H9 (cell line): ENCODE results near the gene KLHL12. TPM values are rescaled to one million over a fixed set of nuclear protein-coding genes. Genes with fewer than 3 reads are reported as not detected.

ENCODE experiments used
- DNase-seq: peaks from one replicate; pipeline ENCODE4 v3.0.0-alpha.2; 2017
- H2AFZ ChIP-seq: one replicate; pipeline ENCODE4 v1.6.1; 2013; ENCODE audit warnings: mild to moderate bottlenecking, low read length, control low read depth, moderate library complexity
- H2AK5ac ChIP-seq: 2 replicates; pipeline ENCODE4 v1.6.1; 2013; ENCODE audit warnings: low read length, control low read depth, mixed read lengths; ENCODE audit not compliant: insufficient read length
- H2BK120ac ChIP-seq: one replicate; pipeline ENCODE4 v1.6.1; 2013; ENCODE audit warnings: low read depth, mild to moderate bottlenecking, low read length, control low read depth, inconsistent platforms; ENCODE audit not compliant: poor library complexity, severe bottlenecking
- H2BK12ac ChIP-seq: 2 replicates; pipeline ENCODE4 v1.6.1; 2013; ENCODE audit warnings: low read length, control low read depth, mixed read lengths, low read depth; ENCODE audit not compliant: insufficient read length
- H2BK15ac ChIP-seq: 2 replicates; pipeline ENCODE4 v1.6.1; 2013; ENCODE audit warnings: low read depth, low read length, control low read depth
- H2BK20ac ChIP-seq: one replicate; pipeline ENCODE4 v1.6.1; 2013; ENCODE audit warnings: low read depth, mild to moderate bottlenecking, low read length, control low read depth, inconsistent platforms; ENCODE audit not compliant: poor library complexity, severe bottlenecking
- H2BK5ac ChIP-seq: 2 replicates; pipeline ENCODE4 v1.6.1; 2013; ENCODE audit warnings: low read length, control low read depth, mixed read lengths; ENCODE audit not compliant: insufficient read length
- H3K14ac ChIP-seq: 2 replicates; pipeline ENCODE4 v1.6.1; 2013; ENCODE audit warnings: low read length, control low read depth; ENCODE audit not compliant: insufficient read depth
- H3K18ac ChIP-seq: 2 replicates; pipeline ENCODE4 v1.6.1; 2013; ENCODE audit warnings: low read depth, mild to moderate bottlenecking, mixed read lengths, low read length, control low read depth; ENCODE audit not compliant: insufficient read length
- H3K23ac ChIP-seq: 2 replicates; pipeline ENCODE4 v1.6.1; 2013; ENCODE audit warnings: low read length, control low read depth, mixed read lengths, low read depth; ENCODE audit not compliant: insufficient read length
- H3K23me2 ChIP-seq: 2 replicates; pipeline ENCODE4 v1.6.1; 2013; ENCODE audit warnings: low read depth, mild to moderate bottlenecking, mixed read lengths, low read length, control low read depth; ENCODE audit not compliant: insufficient read length, poor library complexity, severe bottlenecking
- H3K27ac ChIP-seq: 2 replicates; pipeline ENCODE4 v1.5.1; 2013; ENCODE audit warnings: low read length, control low read depth, mixed read lengths, low read depth; ENCODE audit not compliant: insufficient read length
- H3K27me3 ChIP-seq: 2 replicates; pipeline ENCODE4 v1.6.1; 2013; ENCODE audit warnings: low read length, control low read depth, inconsistent platforms; ENCODE audit not compliant: insufficient read depth
- H3K4ac ChIP-seq: 2 replicates; pipeline ENCODE4 v1.6.1; 2013; ENCODE audit warnings: low read depth, mild to moderate bottlenecking, control low read depth, inconsistent platforms, low read length, moderate library complexity
- H3K4me1 ChIP-seq: 2 replicates; pipeline ENCODE4 v1.6.1; 2013; ENCODE audit warnings: low read length, control low read depth, inconsistent platforms; ENCODE audit not compliant: insufficient read depth
- H3K4me2 ChIP-seq: 2 replicates; pipeline ENCODE4 v1.6.1; 2013; ENCODE audit warnings: low read length, control low read depth, mixed read lengths; ENCODE audit not compliant: insufficient read length, insufficient read depth
- H3K56ac ChIP-seq: 2 replicates; pipeline ENCODE4 v1.6.1; 2013; ENCODE audit warnings: low read depth, mild to moderate bottlenecking, mixed read lengths, low read length, control low read depth; ENCODE audit not compliant: insufficient read length
- H3K79me1 ChIP-seq: 2 replicates; pipeline ENCODE4 v1.6.1; 2013; ENCODE audit warnings: low read depth, mild to moderate bottlenecking, moderate library complexity, low read length, control low read depth, inconsistent platforms; ENCODE audit not compliant: insufficient read depth, poor library complexity, severe bottlenecking
- H3K79me2 ChIP-seq: 2 replicates; pipeline ENCODE4 v1.6.1; 2013; ENCODE audit warnings: low read length, control low read depth, inconsistent platforms; ENCODE audit not compliant: insufficient read depth
- H3K9ac ChIP-seq: 2 replicates; pipeline ENCODE4 v1.6.1; 2013; ENCODE audit warnings: low read length, control low read depth, mixed read lengths; ENCODE audit not compliant: insufficient read length; ENCODE audit errors: extremely low read depth
- H3K9me3 ChIP-seq: one replicate; pipeline ENCODE4 v1.6.1; 2013; ENCODE audit warnings: low read depth, low read length, inconsistent platforms; ENCODE audit not compliant: control insufficient read depth
- H3T11ph ChIP-seq: one replicate; pipeline ENCODE4 v1.6.1; 2013; ENCODE audit warnings: mild to moderate bottlenecking, low read length, control low read depth, inconsistent platforms
- H4K20me1 ChIP-seq: one replicate; pipeline ENCODE4 v1.6.1; 2013; ENCODE audit not compliant: control insufficient read depth, insufficient read length, insufficient read depth
- H4K5ac ChIP-seq: 2 replicates; pipeline ENCODE4 v1.6.1; 2013; ENCODE audit warnings: low read depth, mild to moderate bottlenecking, mixed read lengths, low read length, control low read depth; ENCODE audit not compliant: insufficient read length
- H4K8ac ChIP-seq: replicated peaks from 2 replicates; pipeline ENCODE4 v1.6.1; 2013; ENCODE audit warnings: low read length, control low read depth, mixed read lengths, low read depth; ENCODE audit not compliant: insufficient read length
- H4K91ac ChIP-seq: 2 replicates; pipeline ENCODE4 v1.6.1; 2013; ENCODE audit warnings: low read depth, mild to moderate bottlenecking, moderate library complexity, mixed read lengths, low read length, control low read depth; ENCODE audit not compliant: insufficient read length
- H3K27ac Mint-ChIP-seq, 3 experiments: 2 replicates in 2 of 3; 3 replicates in 1 of 3; pipeline ENCODE4 v1.8.0; 2020 to 2021; ENCODE audit warnings: mixed read lengths in 3 of 3, mild to moderate bottlenecking in 1 of 3, moderate library complexity in 1 of 3
- H3K27me3 Mint-ChIP-seq: 2 replicates; pipeline ENCODE4 v1.8.0; 2021; ENCODE audit warnings: low read depth, mild to moderate bottlenecking, moderate library complexity, mixed read lengths
- H3K36me3 Mint-ChIP-seq, 3 experiments: 2 replicates in 2 of 3; 3 replicates in 1 of 3; pipeline ENCODE4 v1.8.0; 2020 to 2021; ENCODE audit warnings: low read depth in 3 of 3, mixed read lengths in 3 of 3; ENCODE audit not compliant: insufficient read depth in 1 of 3
- H3K4me1 Mint-ChIP-seq, 2 experiments: 2 replicates each; pipeline ENCODE4 v1.8.0; 2020; ENCODE audit warnings: mixed read lengths in 2 of 2
- H3K4me3 Mint-ChIP-seq, 2 experiments: 2 replicates in 1 of 2; 3 replicates in 1 of 2; pipeline ENCODE4 v1.8.0; 2020 to 2021; ENCODE audit warnings: mild to moderate bottlenecking in 2 of 2, mixed read lengths in 2 of 2, moderate library complexity in 1 of 2
- H3K9me3 Mint-ChIP-seq, 2 experiments: 2 replicates in 1 of 2; 3 replicates in 1 of 2; pipeline ENCODE4 v1.8.0; 2020; ENCODE audit warnings: mild to moderate bottlenecking in 2 of 2, mixed read lengths in 2 of 2, moderate library complexity in 1 of 2
- CTCF ChIP-seq: fragments of 200-600 bp; sonication (generic); conservative IDR thresholded peaks from 3 replicates; pipeline ENCODE4 v1.8.0; 2021; ENCODE audit warnings: antibody characterized with exemption, mild to moderate bottlenecking
- WGBS: extraction: QIAGEN DNeasy Blood & Tissue Kit; methylation state at CpG from one replicate; pipeline ENCODE4 v1.1.7; 2013; ENCODE audit warnings: missing lambda C conversion rate, low lambda C conversion rate, mixed read lengths; ENCODE audit not compliant: insufficient read length; ENCODE audit errors: extremely low coverage; 5-methylcytosine and 5-hydroxymethylcytosine counted together
- total RNA-seq: library from RNA; stranded (reverse); gene quantifications from 2 replicates; pipeline ENCODE4 v1.2.1, GENCODE V29; 2021

The KLHL12 gene
- total RNA-seq, 1 experiment from 2014 or later, result 38.4 TPM

GRCh38 chr1:202892501-202892900 lies 34.5 kb downstream of the KLHL12 start:
- H3K4me2 ChIP-seq, result no peak overlapping the region
- no peak overlapping the region for H3K4ac ChIP-seq
- Mint-ChIP-seq H3K9me3 (no peaks in the 10 kb centered on the region), H3K27me3 (no peaks in the 10 kb centered on the region), H3K36me3 (peaks cover 9 to 54% (median 45%) of the 10 kb centered on the region in 3 experiments; a peak in 5 of 7 replicates), H3K4me3 (no peak overlapping the region), H3K27ac (no peak overlapping the region), H3K4me1 (peaks cover 13% of the 10 kb centered on the region in 2 experiments)
- H3K56ac ChIP-seq, result no peak overlapping the region
- no peak overlapping the region for H2BK120ac ChIP-seq
- no peak overlapping the region for H2BK5ac ChIP-seq
- H4K91ac ChIP-seq, result no peak overlapping the region
- H3K23ac ChIP-seq, result no peak overlapping the region
- H4K8ac ChIP-seq, result no peak overlapping the region
- H3K4me1 ChIP-seq, result no peaks in the 10 kb centered on the region; the same call in 1 of the 2 replicates
- no peak overlapping the region for H3K27ac ChIP-seq
- no peak overlapping the region for H3K18ac ChIP-seq
- no peak overlapping the region for H2BK15ac ChIP-seq
- H2BK20ac ChIP-seq, result no peak overlapping the region
- WGBS, result no CpG with 5 or more reads among the region's 7 CpGs
- no peak overlapping the region for H2AFZ ChIP-seq
- no peaks in the 10 kb centered on the region for H3K9me3 ChIP-seq
- H3K14ac ChIP-seq, result no peak overlapping the region
- no peaks in the 10 kb centered on the region for H3K23me2 ChIP-seq
- no peaks in the 10 kb centered on the region for H4K20me1 ChIP-seq
- TF ChIP-seq CTCF, result no peak
- H3T11ph ChIP-seq, result no peak overlapping the region
- H3K79me2 ChIP-seq, result no peaks in the 10 kb centered on the region
- no peak for DNase-seq
- H3K9ac ChIP-seq, result no peak overlapping the region
- H2BK12ac ChIP-seq, result no peak overlapping the region
- no peak overlapping the region for H2AK5ac ChIP-seq
- no peak overlapping the region for H4K5ac ChIP-seq
- no peaks in the 10 kb centered on the region for H3K79me1 ChIP-seq
- no peaks in the 10 kb centered on the region for H3K27me3 ChIP-seq
